HepG2 (cell line): Measurements from ENCODE around the gene KCNAB2. TPM values are rescaled to one million over a fixed set of nuclear protein-coding genes. Genes with fewer than 3 reads are reported as not detected.

Source experiments
- ATAC-seq: fragments of 200-7000 bp; cut with Tn5 transposase; 3 replicates; pipeline ENCODE4 v1.9.1; 2020; ENCODE audit warnings: mild to moderate bottlenecking, moderate library complexity
- BruUV-seq: library from RNA; stranded (reverse); fragments of 400-500 nt; replicated peaks from 2 replicates; lab custom pipeline; 2021; lab: Mats Ljungman, UMichigan
- CTCF ChIA-PET: fragments of 300-600 bp; formaldehyde crosslinking; extraction: SDS; loops from one replicate; lab custom pipeline; 2021; ENCODE audit warnings: low total read pairs, inconsistent platforms, low intra/inter-chr PET ratio; lab: Yijun Ruan, JAX
- POLR2A ChIA-PET: fragments of 350-600 bp; sonication (Branson Sonifier 250); formaldehyde crosslinking; loops from one replicate; lab custom pipeline; 2020; ENCODE audit warnings: antibody characterized with exemption, inconsistent platforms; lab: Yijun Ruan, JAX
- DNase-seq: peaks from one replicate; pipeline ENCODE4 v3.0.0-alpha.2; 2015; ENCODE audit warnings: low spot score
- FAIRE-seq: peaks from 3 replicates; lab custom pipeline; 2011; peaks lifted over from hg19 to GRCh38; lab: Jason Lieb, UNC
- H2AFZ ChIP-seq: one replicate; pipeline ENCODE4 v1.6.1; 2011; ENCODE audit warnings: low read length, inconsistent platforms
- H3K27ac ChIP-seq: fragments of 300-600 bp; 3 replicates; pipeline ENCODE4 v1.8.0; 2011; ENCODE audit warnings: mixed run types, mild to moderate bottlenecking, mixed read lengths, low read length, inconsistent platforms; ENCODE audit not compliant: insufficient read depth; ENCODE audit errors: extremely low read length
- H3K27me3 ChIP-seq, 2 experiments: fragments of 200-600 bp in 1 of 2; 2 replicates in 1 of 2; 3 replicates in 1 of 2; pipeline versions ENCODE4 v1.6.0 to v1.8.0; 2011; ENCODE audit warnings: low read length in 2 of 2, mild to moderate bottlenecking in 2 of 2, moderate library complexity in 2 of 2, inconsistent platforms in 1 of 2; ENCODE audit not compliant: insufficient read depth in 2 of 2, control insufficient read depth in 1 of 2
- H3K36me3 ChIP-seq, 2 experiments: fragments of 200-600 bp in 1 of 2; replicated peaks in 1 of 2; 2 replicates in 1 of 2; 3 replicates in 1 of 2; pipeline versions ENCODE4 v1.5.1 to v1.8.0; 2011; ENCODE audit warnings: low read length in 2 of 2, inconsistent platforms in 1 of 2; ENCODE audit not compliant: insufficient read depth in 2 of 2, control insufficient read depth in 1 of 2
- H3K4me1 ChIP-seq: 2 replicates; pipeline ENCODE4 v1.5.1; 2012; ENCODE audit warnings: low read length, inconsistent platforms; ENCODE audit not compliant: insufficient read depth
- H3K4me2 ChIP-seq: 2 replicates; pipeline ENCODE4 v1.6.0; 2011; ENCODE audit warnings: low read depth, low read length, inconsistent platforms
- H3K4me3 ChIP-seq, 3 experiments: fragments of 200-600 bp in 1 of 3; sonication (generic), shearing (Covaris generic) in 1 of 3; replicated peaks in 1 of 3; 2 replicates each; pipeline ENCODE4 v1.5.1; 2011 to 2016; ENCODE audit warnings: low read length in 3 of 3, inconsistent platforms in 2 of 3, low read depth in 2 of 3, mild to moderate bottlenecking in 2 of 3, control low read depth in 1 of 3, mixed read lengths in 1 of 3; ENCODE audit not compliant: insufficient read depth in 1 of 3
- H3K79me2 ChIP-seq: one replicate; pipeline ENCODE4 v1.6.1; 2011; ENCODE audit warnings: low read length, inconsistent platforms; ENCODE audit not compliant: insufficient read depth
- H3K9ac ChIP-seq: 2 replicates; pipeline ENCODE4 v1.6.0; 2011; ENCODE audit warnings: mild to moderate bottlenecking, low read depth, low read length, inconsistent platforms; ENCODE audit not compliant: insufficient read depth
- H3K9me3 ChIP-seq: 2 replicates; pipeline ENCODE4 v1.5.1; 2012; ENCODE audit warnings: mild to moderate bottlenecking, low read length
- H4K20me1 ChIP-seq: 2 replicates; pipeline ENCODE4 v1.6.0; 2011; ENCODE audit warnings: inconsistent platforms, mild to moderate bottlenecking, low read length, moderate library complexity; ENCODE audit not compliant: insufficient read depth
- BHLHE40 ChIP-seq: IDR thresholded peaks from 2 replicates; pipeline ENCODE4 v1.6.1; 2011; ENCODE audit warnings: low read length, improper control_type of control experiment
- CENPT ChIP-seq: sonication (generic); formaldehyde crosslinking; IDR thresholded peaks from 2 replicates; pipeline ENCODE4 v1.8.0; 2022; ENCODE audit warnings: low read depth, mild to moderate bottlenecking, moderate library complexity, missing genetic modification reagents
- MAFK ChIP-seq, 2 experiments: IDR thresholded peaks in 1 of 2; conservative IDR thresholded peaks in 1 of 2; 2 replicates each; pipeline ENCODE4 v1.6.1; 2011; ENCODE audit warnings: improper control_type of control experiment in 2 of 2, low read length in 2 of 2
- NFIB ChIP-seq: sonication (generic); formaldehyde crosslinking; IDR thresholded peaks from 2 replicates; pipeline ENCODE4 v1.9.0; 2021; ENCODE audit warnings: missing genetic modification reagents, mild to moderate bottlenecking, borderline replicate concordance
- ONECUT2 ChIP-seq: sonication (generic); formaldehyde crosslinking; IDR thresholded peaks from 2 replicates; pipeline ENCODE4 v1.4.0; 2020; ENCODE audit warnings: missing genetic modification reagents
- TBX3 ChIP-seq: fragments of 450-650 bp; IDR thresholded peaks from 2 replicates; pipeline ENCODE4 v1.6.1; 2017; ENCODE audit warnings: antibody characterized with exemption, mild to moderate bottlenecking, inconsistent platforms, borderline replicate concordance
- ZBTB37 ChIP-seq: sonication (generic); formaldehyde crosslinking; IDR thresholded peaks from 2 replicates; pipeline ENCODE4 v1.4.0; 2020; ENCODE audit warnings: mild to moderate bottlenecking, missing genetic modification reagents
- ZFYVE20 ChIP-seq: sonication (generic); formaldehyde crosslinking; IDR thresholded peaks from 2 replicates; pipeline ENCODE4 v1.8.0; 2023; ENCODE audit warnings: low read depth, mild to moderate bottlenecking, moderate library complexity, missing genetic modification reagents, borderline replicate concordance
- ZNF550 ChIP-seq: sonication (generic); formaldehyde crosslinking; IDR thresholded peaks from 2 replicates; pipeline ENCODE4 v1.4.0; 2020; ENCODE audit warnings: mild to moderate bottlenecking, missing genetic modification reagents, borderline replicate concordance
- ZNF614 ChIP-seq: IDR thresholded peaks from 2 replicates; pipeline ENCODE4 v1.6.1; 2018; ENCODE audit warnings: missing biosample characterization, missing genetic modification reagents, inconsistent platforms, borderline replicate concordance
- WGBS: methylation state at CpG from one replicate; pipeline ENCODE4 v1.1.6; 2017; ENCODE audit warnings: low lambda C conversion rate; 5-methylcytosine and 5-hydroxymethylcytosine counted together
- in situ Hi-C: cut with HindIII; loops from 2 replicates; pipeline ENCODE4 v1.10.0; 2017; ENCODE audit warnings: low pct_unique_long_range_greater_than_20kb; ENCODE audit not compliant: extremely low pct_ligation_motif_present
- intact Hi-C: fragments of 100-400 bp; cut with micrococcal nuclease; formaldehyde crosslinking; loops from one replicate; pipeline ENCODE4 v1.10.0; 2022; ENCODE audit not compliant: unreplicated experiment
- polyA plus RNA-seq, 8 experiments: library from polyadenylated mRNA; depleted of rRNA in 3 of 8; stranded (reverse) in 7 of 8; unstranded in 1 of 8; fragments of >200 nt; fragmentation: Illumina TruSeq in 4 of 8; extraction: Trizol in 4 of 8; gene quantifications; 2 replicates each; pipeline versions ENCODE4 v1.2.1 to v1.2.3, GENCODE V29; 2011 to 2016; ENCODE audit warnings: low read depth in 4 of 8, missing spikeins in 1 of 8, mixed read lengths in 1 of 8; ENCODE audit not compliant: insufficient read depth in 1 of 8
- total RNA-seq, 5 experiments: library from RNA; depleted of rRNA; stranded (reverse); fragments of >200 nt; fragmentation: Illumina TruSeq; extraction: Trizol; gene quantifications; 2 replicates each; pipeline ENCODE4 v1.2.3, GENCODE V29; 2016; ENCODE audit warnings: low read depth in 1 of 5

Gene KCNAB2
- total and polyA plus RNA-seq, 2 of the 13 experiments (the other 11 are each of a cell fraction or from before 2014, with no cell fraction given) = 6.2 to 8.8 TPM

- TF ChIP-seq BHLHE40 = no peak
- no peak for TF ChIP-seq ZFYVE20 (CRISPR knock-in tag)
- no peak for TF ChIP-seq MAFK (conservative IDR thresholded peaks at IDR 0.05 in 1 of 2, IDR thresholded peaks at IDR 0.05 in 1 of 2; ENCODE audit: low read length in 2 of 2)
- TF ChIP-seq ZBTB37 (CRISPR knock-in tag) = no peak
- no peak for TF ChIP-seq ZNF550
- no peak for TF ChIP-seq NFIB
- Histone ChIP-seq H3K4me3 (no peak overlapping the region), H2AFZ (no peak overlapping the region), H4K20me1 (no peaks in the 10 kb centered on the region), H3K36me3 (no peaks in the 10 kb centered on the region; a peak in 1 of 5 replicates), H3K4me1 (no peaks in the 10 kb centered on the region), H3K9ac (no peak overlapping the region), H3K27me3 (peaks cover 0 to 1% of the 10 kb centered on the region in 2 experiments; a peak in 2 of 5 replicates), H3K79me2 (no peaks in the 10 kb centered on the region), H3K4me2 (no peak overlapping the region), H3K9me3 (no peaks in the 10 kb centered on the region), H3K27ac (no peak overlapping the region)
- intact Hi-C loops = no loop called here
- 83% methylated on average over 3 of the region's 9 CpGs for WGBS
- in situ Hi-C loops = no loop called here
- ATAC-seq (no peak), DNase-seq (no peak), FAIRE-seq (no peak)
- CTCF ChIA-PET = no interaction called here
- no TSS peak for BruUV-seq
- POLR2A ChIA-PET = no interaction called here
Observed at GRCh38 chr1:6068932-6069331, 23.2 kb downstream of the KCNAB2 start.

DNA sequence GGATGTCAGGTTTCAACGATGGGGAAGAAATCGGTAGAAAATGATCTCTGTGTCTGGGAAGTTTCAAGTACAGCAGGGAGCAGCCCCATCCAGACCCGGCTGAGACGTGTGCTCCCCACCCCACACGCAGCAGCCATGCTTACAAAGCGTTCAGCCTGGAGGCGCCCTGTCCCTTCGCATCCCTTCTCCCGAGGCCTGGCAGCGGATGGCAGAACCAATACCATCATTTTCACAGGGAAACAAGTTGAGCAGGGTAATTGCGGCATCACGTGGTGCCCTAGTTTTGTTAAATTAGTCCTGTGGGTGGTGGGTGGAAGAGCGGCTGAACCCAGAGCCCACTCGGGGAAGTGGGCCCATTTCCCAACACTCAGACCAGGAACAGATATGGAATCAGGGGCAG, 23.9 kb downstream of the KCNAB2 start:
- Histone ChIP-seq H3K79me2 (no peaks in the 10 kb centered on the region), H3K4me1 (no peaks in the 10 kb centered on the region), H3K27ac (no peak overlapping the region), H3K9ac (no peak overlapping the region), H3K36me3 (no peaks in the 10 kb centered on the region; a peak in 1 of 5 replicates), H3K4me2 (no peak overlapping the region), H3K4me3 (no peak overlapping the region), H2AFZ (no peak overlapping the region), H3K9me3 (no peaks in the 10 kb centered on the region), H4K20me1 (no peaks in the 10 kb centered on the region), H3K27me3 (peaks cover 0 to 1% of the 10 kb centered on the region in 2 experiments; a peak in 2 of 5 replicates)
- no peak for FAIRE-seq
- in situ Hi-C loops = no loop called here
- 65% methylated on average over 13 of the region's 14 CpGs for whole genome bisulfite sequencing
- no peak for ATAC-seq
- no peak for DNase-seq
- BruUV-seq = no TSS peak
- CTCF ChIA-PET = no interaction called here
- TF ChIP-seq ONECUT2 (CRISPR knock-in tag) (no peak), CENPT (CRISPR knock-in tag) (no peak), ZNF614 (CRISPR knock-in tag) (no peak), TBX3 (no peak)
- intact Hi-C loops = no loop called here
- POLR2A ChIA-PET = no interaction called here
